ENCODE results near the gene FAR1.

- TF ChIP-seq EP300 (IDR thresholded peaks at IDR 0.05): no peak
- TF ChIP-seq CTCF (IDR thresholded peaks at IDR 0.05): no peak
- TF ChIP-seq POLR2A (IDR thresholded peaks at IDR 0.05): no peak
- TF ChIP-seq POLR2AphosphoS5 (IDR thresholded peaks at IDR 0.05): no peak
Observed at GRCh38 chr11:13777341-13777985, 109.0 kb downstream of the FAR1 start.

Data from gastroesophageal sphincter (tissue), 3 donors.